K562 (cell line): Measurements from ENCODE around the gene MAP4K1.

Experiments used
- YY1 ChIP-seq, 3 experiments: IDR thresholded peaks; 2 replicates each; pipeline ENCODE4 v1.6.1; 2011; ENCODE audit warnings: low read length in 2 of 3, mild to moderate bottlenecking in 2 of 3, moderate library complexity in 2 of 3, borderline replicate concordance in 1 of 3, control low read depth in 1 of 3, low read depth in 1 of 3; ENCODE audit not compliant: insufficient read depth in 3 of 3, insufficient replicate concordance in 2 of 3, control insufficient read depth in 1 of 3, insufficient read length in 1 of 3; ENCODE audit errors: extremely low read depth in 1 of 3
- TF ChIP-seq, protein P1 (sequence below): sonication (generic); formaldehyde crosslinking; IDR thresholded peaks from 2 replicates; pipeline ENCODE4 v1.8.0; 2022; ENCODE audit warnings: missing genetic modification reagents, mild to moderate bottlenecking, moderate library complexity, borderline replicate concordance
- TF ChIP-seq, protein P2 (sequence below): sonication (generic); formaldehyde crosslinking; IDR thresholded peaks from 2 replicates; pipeline ENCODE4 v1.9.0; 2022; ENCODE audit warnings: mild to moderate bottlenecking, missing genetic modification reagents

DNA sequence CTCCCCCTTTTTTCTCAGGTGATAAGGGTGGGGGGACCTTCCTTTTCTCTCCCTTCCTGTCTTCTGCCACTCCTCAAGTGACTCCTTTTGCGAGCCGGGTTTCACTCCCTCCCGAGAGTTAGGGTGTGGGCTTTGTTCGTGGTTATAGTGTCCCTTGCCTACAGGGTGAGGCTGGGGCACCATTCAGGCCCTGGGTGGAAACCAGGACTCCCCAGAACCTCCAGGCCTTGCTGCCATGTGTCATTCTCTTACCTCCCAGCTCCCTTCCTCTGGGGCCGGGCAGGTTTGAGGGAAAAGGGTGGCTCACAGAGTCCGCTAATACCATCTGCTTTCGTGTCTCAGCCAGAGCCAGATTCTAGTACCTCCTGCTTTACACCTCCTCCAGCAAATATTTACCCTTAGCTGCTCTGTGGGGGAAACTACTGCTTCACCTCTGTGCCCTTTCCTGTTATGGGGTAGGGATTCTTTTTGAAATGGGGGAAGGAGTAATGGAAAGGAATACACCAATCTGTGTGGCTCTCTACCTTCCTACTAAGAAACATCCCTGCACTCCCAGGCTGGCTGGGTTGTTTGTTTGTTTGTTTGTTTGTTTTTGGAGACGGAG is 32.5 kb upstream of the MAP4K1 start:
- TF ChIP-seq, protein P1, sequence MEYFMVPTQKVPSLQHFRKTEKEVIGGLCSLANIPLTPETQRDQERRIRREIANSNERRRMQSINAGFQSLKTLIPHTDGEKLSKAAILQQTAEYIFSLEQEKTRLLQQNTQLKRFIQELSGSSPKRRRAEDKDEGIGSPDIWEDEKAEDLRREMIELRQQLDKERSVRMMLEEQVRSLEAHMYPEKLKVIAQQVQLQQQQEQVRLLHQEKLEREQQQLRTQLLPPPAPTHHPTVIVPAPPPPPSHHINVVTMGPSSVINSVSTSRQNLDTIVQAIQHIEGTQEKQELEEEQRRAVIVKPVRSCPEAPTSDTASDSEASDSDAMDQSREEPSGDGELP, result no peak
- TF ChIP-seq, protein P2, sequence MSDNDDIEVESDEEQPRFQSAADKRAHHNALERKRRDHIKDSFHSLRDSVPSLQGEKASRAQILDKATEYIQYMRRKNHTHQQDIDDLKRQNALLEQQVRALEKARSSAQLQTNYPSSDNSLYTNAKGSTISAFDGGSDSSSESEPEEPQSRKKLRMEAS (CRISPR knock-in tag), result no peak
- no peak for TF ChIP-seq YY1 (IDR thresholded peaks at IDR 0.05; ENCODE audit: borderline replicate concordance in 1 of 3, control insufficient read depth in 1 of 3, extremely low read depth in 1 of 3, insufficient read depth in 3 of 3, insufficient read length in 1 of 3, insufficient replicate concordance in 2 of 3, low read depth in 1 of 3, low read length in 2 of 3)
